HCT116 (cell line): Measurements from ENCODE around the gene DUOXA2. TPM values are rescaled to one million over a fixed set of nuclear protein-coding genes. Genes with fewer than 3 reads are reported as not detected.

Source experiments
- ATAC-seq: fragments of 200-7000 bp; cut with Tn5 transposase; 2 replicates; pipeline ENCODE4 v1.9.1; 2020; ENCODE audit warnings: mild to moderate bottlenecking, moderate library complexity
- BruUV-seq: library from RNA; stranded (reverse); fragments of 400-500 nt; replicated peaks from 2 replicates; lab custom pipeline; 2021; lab: Mats Ljungman, UMichigan
- CTCF ChIA-PET: fragments of 300-600 bp; sonication (Branson Sonifier 250); formaldehyde crosslinking; loops from one replicate; lab custom pipeline; 2021; ENCODE audit warnings: antibody characterized with exemption; lab: Charles Lee
- POLR2A ChIA-PET: fragments of 300-600, 350-600 bp; sonication (Branson Sonifier 250); formaldehyde crosslinking; loops from one replicate; lab custom pipeline; 2021; ENCODE audit warnings: antibody characterized with exemption; lab: Charles Lee
- RAD21 ChIA-PET, 2 experiments: fragments of 300-600 bp; sonication (Branson Sonifier 250); formaldehyde crosslinking; loops; one replicate each; lab custom pipeline; 2023; ENCODE audit warnings: low total read pairs in 2 of 2; ENCODE audit not compliant: uncharacterized antibody in 2 of 2, unreplicated experiment in 2 of 2, low non-redundant PET in 1 of 2; lab: Charles Lee
- DNase-seq: peaks from one replicate; pipeline ENCODE4 v3.0.0-alpha.2; 2010; ENCODE audit warnings: low read depth, low spot score
- H2AFZ ChIP-seq: fragments of 200-600 bp; shearing (Covaris generic), sonication (generic); 2 replicates; pipeline ENCODE4 v1.6.1; 2017; ENCODE audit warnings: low read depth, mixed run types, mixed read lengths, antibody characterized with exemption, low read length; ENCODE audit not compliant: poor library complexity, severe bottlenecking
- H3K27ac ChIP-seq: 2 replicates; pipeline ENCODE4 v1.5.1; 2012; ENCODE audit warnings: low read depth, low read length
- H3K27me3 ChIP-seq: fragments of 200-600 bp; sonication (generic); 2 replicates; pipeline ENCODE4 v1.6.1; 2016; ENCODE audit warnings: mixed run types, low read length, mixed read lengths; ENCODE audit not compliant: insufficient read depth
- H3K36me3 ChIP-seq, 2 experiments: fragments of 200-500 bp in 1 of 2; fragments of 200-600 bp in 1 of 2; sonication (Bioruptor generic) in 1 of 2; sonication (generic) in 1 of 2; 2 replicates each; pipeline versions ENCODE4 v1.5.1 to v1.6.1; 2014 to 2016; ENCODE audit warnings: low read length in 2 of 2, inconsistent platforms in 1 of 2, mixed read lengths in 1 of 2, mixed run types in 1 of 2; ENCODE audit not compliant: insufficient read depth in 2 of 2, control insufficient read depth in 1 of 2
- H3K4me1 ChIP-seq, 2 experiments: fragments of 200-600 bp in 1 of 2; sonication (generic) in 1 of 2; 2 replicates each; pipeline versions ENCODE4 v1.5.1 to v1.6.1; 2012 to 2017; ENCODE audit warnings: low read length in 2 of 2, inconsistent platforms in 1 of 2, mild to moderate bottlenecking in 1 of 2, mixed read lengths in 1 of 2, mixed run types in 1 of 2, moderate library complexity in 1 of 2; ENCODE audit not compliant: insufficient read depth in 2 of 2, control insufficient read depth in 1 of 2
- H3K4me2 ChIP-seq: fragments of 200-600 bp; sonication (generic); 2 replicates; pipeline ENCODE4 v1.6.1; 2017; ENCODE audit warnings: mixed run types, low read length, mixed read lengths
- H3K4me3 ChIP-seq, 2 experiments: fragments of 200-600 bp in 1 of 2; sonication (generic) in 1 of 2; replicated peaks in 1 of 2; 2 replicates each; pipeline ENCODE4 v1.5.1; 2011 to 2016; ENCODE audit warnings: low read length in 2 of 2, control low read depth in 1 of 2, low read depth in 1 of 2, mild to moderate bottlenecking in 1 of 2, mixed read lengths in 1 of 2, mixed run types in 1 of 2
- H3K79me2 ChIP-seq: fragments of 200-600 bp; sonication (generic); 2 replicates; pipeline ENCODE4 v1.6.1; 2017; ENCODE audit warnings: mild to moderate bottlenecking, mixed run types, low read length, moderate library complexity, mixed read lengths; ENCODE audit not compliant: insufficient read depth
- H3K9ac ChIP-seq: fragments of 200-600 bp; sonication (generic); 2 replicates; pipeline ENCODE4 v1.6.1; 2016; ENCODE audit warnings: low read length, mixed read lengths
- H3K9me2 ChIP-seq: fragments of 200-600 bp; sonication (generic), shearing (Covaris generic); 2 replicates; pipeline ENCODE4 v1.6.1; 2017; ENCODE audit warnings: mixed run types, mild to moderate bottlenecking, moderate library complexity; ENCODE audit not compliant: insufficient read depth
- H3K9me3 ChIP-seq, 2 experiments: fragments of 200-500 bp in 1 of 2; fragments of 200-600 bp in 1 of 2; sonication (Bioruptor generic) in 1 of 2; sonication (generic) in 1 of 2; 2 replicates each; pipeline ENCODE4 v1.6.1; 2014 to 2017; ENCODE audit warnings: low read length in 2 of 2, mixed read lengths in 2 of 2, inconsistent platforms in 1 of 2, low read depth in 1 of 2, mild to moderate bottlenecking in 1 of 2, mixed run types in 1 of 2, moderate library complexity in 1 of 2; ENCODE audit not compliant: control insufficient read depth in 1 of 2, insufficient read depth in 1 of 2
- H4K20me1 ChIP-seq: fragments of 200-600 bp; sonication (generic), shearing (Covaris generic); 2 replicates; pipeline ENCODE4 v1.6.1; 2017; ENCODE audit warnings: mixed run types, mild to moderate bottlenecking, moderate library complexity; ENCODE audit not compliant: insufficient read depth
- CEBPB ChIP-seq: IDR thresholded peaks from 2 replicates; pipeline ENCODE4 v1.6.1; 2012; ENCODE audit warnings: low read depth
- EZH2phosphoT487 ChIP-seq: fragments of 200-600 bp; IDR thresholded peaks from 2 replicates; pipeline ENCODE4 v1.6.1; 2018; ENCODE audit warnings: antibody characterized with exemption, borderline replicate concordance
- FOSL1 ChIP-seq: IDR thresholded peaks from 2 replicates; pipeline ENCODE4 v1.6.1; 2012; ENCODE audit warnings: low read depth
- POLR2A ChIP-seq: IDR thresholded peaks from 2 replicates; pipeline ENCODE4 v1.7.0; 2011; ENCODE audit warnings: borderline replicate concordance; ENCODE audit not compliant: insufficient read depth, insufficient read length; ENCODE audit errors: extremely low read depth
- POLR2AphosphoS5 ChIP-seq: IDR thresholded peaks from 2 replicates; pipeline ENCODE4 v1.6.1; 2011; ENCODE audit warnings: mild to moderate bottlenecking, low read depth, low read length, moderate library complexity
- RAD21 ChIP-seq: IDR thresholded peaks from 2 replicates; pipeline ENCODE4 v1.6.1; 2012; ENCODE audit warnings: low read depth, mild to moderate bottlenecking
- SIN3A ChIP-seq: IDR thresholded peaks from 2 replicates; pipeline ENCODE4 v1.6.1; 2012; ENCODE audit warnings: low read depth
- SP1 ChIP-seq: IDR thresholded peaks from 2 replicates; pipeline ENCODE4 v1.6.1; 2012; ENCODE audit warnings: low read depth
- intact Hi-C: fragments of 100-400 bp; cut with micrococcal nuclease; formaldehyde crosslinking; loops from 2 replicates; pipeline ENCODE4 v1.10.0; 2022
- total RNA-seq: library from RNA; stranded (reverse); gene quantifications from one replicate; pipeline ENCODE4 v1.2.1, GENCODE V29; 2021; ENCODE audit not compliant: unreplicated experiment
- TF ChIP-seq, protein P1 (sequence below), 3 experiments: fragments of 200-600 bp in 1 of 3; sonication (generic) in 1 of 3; IDR thresholded peaks in 2 of 3; conservative IDR thresholded peaks in 1 of 3; 2 replicates each; pipeline ENCODE4 v1.5.1; 2012 to 2017; ENCODE audit warnings: low read depth in 2 of 3, low read length in 2 of 3, antibody characterized with exemption in 1 of 3, borderline replicate concordance in 1 of 3, control low read depth in 1 of 3, mild to moderate bottlenecking in 1 of 3, mixed read lengths in 1 of 3, mixed run types in 1 of 3, moderate library complexity in 1 of 3; ENCODE audit not compliant: insufficient read depth in 1 of 3
- TF ChIP-seq, protein P2 (sequence below): IDR thresholded peaks from 2 replicates; pipeline ENCODE4 v1.6.1; 2012

DUOXA2 gene
- total RNA-seq, 1 experiment from 2014 or later = not detected

DNA sequence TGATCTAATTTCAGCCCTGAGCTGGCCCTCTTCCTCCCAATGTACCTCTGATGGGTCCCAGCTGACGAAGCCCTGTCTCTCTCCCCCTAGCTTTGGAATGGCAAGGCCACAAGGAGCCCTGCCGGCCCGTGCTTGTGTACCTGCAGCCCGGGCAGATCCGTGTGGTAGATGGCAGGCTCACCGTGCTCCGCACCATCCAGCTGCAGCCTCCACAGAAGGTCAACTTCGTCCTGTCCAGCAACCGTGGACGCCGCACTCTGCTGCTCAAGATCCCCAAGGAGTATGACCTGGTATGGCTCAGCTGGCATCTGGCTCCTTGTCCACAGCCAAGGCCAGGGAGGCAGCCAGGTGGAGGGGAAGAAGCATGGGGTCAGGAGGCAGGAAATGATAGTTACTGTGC is 29.8 kb downstream of the DUOXA2 start:
- BruUV-seq = no TSS peak
- no peaks in the 10 kb centered on the region for H3K9me2 ChIP-seq
- H3K36me3 ChIP-seq = peaks cover 2 to 3% of the 10 kb centered on the region in 2 experiments; a peak in 1 of 4 replicates

More for the DNA sequence above, 29.8 kb downstream of the DUOXA2 start:
- peaks cover 0 to 4% of the 10 kb centered on the region in 2 experiments; a peak in 1 of 4 replicates for H3K4me1 ChIP-seq
- no peak overlapping the region for H2AFZ ChIP-seq
- no peaks in the 10 kb centered on the region for H3K79me2 ChIP-seq
- no peak overlapping the region for H3K4me3 ChIP-seq
- no peaks in the 10 kb centered on the region for H3K9me3 ChIP-seq
- ATAC-seq (no peak), DNase-seq (no peak)
- no peaks in the 10 kb centered on the region for H4K20me1 ChIP-seq
- no peak overlapping the region for H3K4me2 ChIP-seq
- ChIA-PET RAD21 (no interaction called here), POLR2A (no interaction called here), CTCF (no interaction called here)
- H3K9ac ChIP-seq = no peak overlapping the region
- H3K27me3 ChIP-seq = no peaks in the 10 kb centered on the region
- H3K27ac ChIP-seq = no peak overlapping the region
- intact Hi-C loops = no loop called here
- TF ChIP-seq, protein P1, sequence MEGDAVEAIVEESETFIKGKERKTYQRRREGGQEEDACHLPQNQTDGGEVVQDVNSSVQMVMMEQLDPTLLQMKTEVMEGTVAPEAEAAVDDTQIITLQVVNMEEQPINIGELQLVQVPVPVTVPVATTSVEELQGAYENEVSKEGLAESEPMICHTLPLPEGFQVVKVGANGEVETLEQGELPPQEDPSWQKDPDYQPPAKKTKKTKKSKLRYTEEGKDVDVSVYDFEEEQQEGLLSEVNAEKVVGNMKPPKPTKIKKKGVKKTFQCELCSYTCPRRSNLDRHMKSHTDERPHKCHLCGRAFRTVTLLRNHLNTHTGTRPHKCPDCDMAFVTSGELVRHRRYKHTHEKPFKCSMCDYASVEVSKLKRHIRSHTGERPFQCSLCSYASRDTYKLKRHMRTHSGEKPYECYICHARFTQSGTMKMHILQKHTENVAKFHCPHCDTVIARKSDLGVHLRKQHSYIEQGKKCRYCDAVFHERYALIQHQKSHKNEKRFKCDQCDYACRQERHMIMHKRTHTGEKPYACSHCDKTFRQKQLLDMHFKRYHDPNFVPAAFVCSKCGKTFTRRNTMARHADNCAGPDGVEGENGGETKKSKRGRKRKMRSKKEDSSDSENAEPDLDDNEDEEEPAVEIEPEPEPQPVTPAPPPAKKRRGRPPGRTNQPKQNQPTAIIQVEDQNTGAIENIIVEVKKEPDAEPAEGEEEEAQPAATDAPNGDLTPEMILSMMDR (IDR thresholded peaks at IDR 0.05 in 2 of 3, conservative IDR thresholded peaks at IDR 0.05 in 1 of 3; ENCODE audit: borderline replicate concordance in 1 of 3, insufficient read depth in 1 of 3, low read depth in 2 of 3, low read length in 2 of 3) = no peak
- TF ChIP-seq SIN3A = no peak
- no peak for TF ChIP-seq EZH2phosphoT487
- TF ChIP-seq, protein P2, sequence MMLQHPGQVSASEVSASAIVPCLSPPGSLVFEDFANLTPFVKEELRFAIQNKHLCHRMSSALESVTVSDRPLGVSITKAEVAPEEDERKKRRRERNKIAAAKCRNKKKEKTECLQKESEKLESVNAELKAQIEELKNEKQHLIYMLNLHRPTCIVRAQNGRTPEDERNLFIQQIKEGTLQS = no peak
- no peak for TF ChIP-seq SP1
- no peak for TF ChIP-seq CEBPB
- no peak for TF ChIP-seq RAD21
- no peak for TF ChIP-seq FOSL1
- no peak for TF ChIP-seq POLR2A
- TF ChIP-seq POLR2AphosphoS5 = no peak
